Measurements from ENCODE around the gene SIMC1.

GRCh38 chr5:176190886-176191755 is 47.1 kb upstream of the SIMC1 start:
- no peak for TF ChIP-seq EZH2 (IDR thresholded peaks at IDR 0.05; ENCODE audit: insufficient read depth, poor library complexity, severe bottlenecking)
- TF ChIP-seq EZH2phosphoT487 (IDR thresholded peaks at IDR 0.05; ENCODE audit: insufficient read depth, low read depth) = no peak
